ENCODE results near the gene SRRM3.
A peak's percentile ranks its signal among the peaks of the same experiment; 100 is the strongest.
"Not testable (repeated sequence)": the region's sequence is repeated elsewhere in the genome, so short reads cannot be mapped to it uniquely, and the experiment has no call there.

SRRM3 gene, protein sequence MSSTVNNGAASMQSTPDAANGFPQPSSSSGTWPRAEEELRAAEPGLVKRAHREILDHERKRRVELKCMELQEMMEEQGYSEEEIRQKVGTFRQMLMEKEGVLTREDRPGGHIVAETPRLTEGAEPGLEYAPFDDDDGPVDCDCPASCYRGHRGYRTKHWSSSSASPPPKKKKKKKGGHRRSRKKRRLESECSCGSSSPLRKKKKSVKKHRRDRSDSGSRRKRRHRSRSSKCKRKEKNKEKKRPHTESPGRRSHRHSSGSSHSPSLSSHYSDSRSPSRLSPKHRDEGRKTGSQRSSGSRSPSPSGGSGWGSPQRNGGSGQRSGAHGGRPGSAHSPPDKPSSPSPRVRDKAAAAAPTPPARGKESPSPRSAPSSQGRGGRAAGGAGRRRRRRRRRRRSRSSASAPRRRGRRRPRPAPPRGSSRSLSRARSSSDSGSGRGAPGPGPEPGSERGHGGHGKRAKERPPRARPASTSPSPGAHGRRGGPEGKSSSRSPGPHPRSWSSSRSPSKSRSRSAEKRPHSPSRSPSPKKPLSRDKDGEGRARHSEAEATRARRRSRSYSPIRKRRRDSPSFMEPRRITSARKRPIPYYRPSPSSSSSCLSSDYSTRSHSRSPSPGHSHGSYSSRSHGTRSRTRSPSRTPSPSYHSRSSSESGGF

GRCh38 chr7:76201732-76202665 is at the start of gene SRRM3:
Gene SRRM3 (plus strand): TSS chr7:76201896. CDS start chr7:76235067, 33,171 bp downstream.
- no peaks in the 10 kb centered on the region for H3K9me3 ChIP-seq (ENCODE audit: low read length)
- H3K4me3 ChIP-seq (ENCODE audit: low read length) = peak within 1 kb of the TSS; percentile 60
- no peak within 1 kb of the TSS for H2AFZ ChIP-seq (ENCODE audit: low read depth, low read length)
- no peaks in the 10 kb centered on the region for H3K27me3 ChIP-seq (ENCODE audit: insufficient read depth, low read length)
- H3K4me1 ChIP-seq (ENCODE audit: insufficient read depth, low read length) = peaks cover 8% of the 10 kb centered on the region
- no peaks in the 10 kb centered on the region for H3K36me3 ChIP-seq (ENCODE audit: insufficient read depth, low read length)

DNA sequence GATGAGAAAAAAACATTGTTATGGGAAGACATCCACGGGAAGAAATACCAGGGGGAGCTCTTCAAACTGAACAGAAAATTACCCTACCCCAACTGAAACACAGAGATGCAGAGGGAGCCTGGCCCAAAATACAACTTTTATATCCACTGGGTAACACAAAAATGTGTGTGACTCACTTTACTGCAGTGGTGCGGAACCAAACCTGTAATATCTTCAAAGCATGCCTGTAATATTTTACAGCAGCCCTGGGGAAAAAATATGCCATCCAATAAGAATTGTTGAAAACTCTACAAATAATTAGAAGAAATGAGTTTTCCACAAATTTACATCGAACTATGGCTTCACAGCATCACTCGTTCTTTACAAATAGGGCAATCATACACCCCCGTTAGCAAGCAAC is 49.8 kb upstream of the SRRM3 start:
- no peaks in the 10 kb centered on the region for H3K4me1 ChIP-seq (ENCODE audit: insufficient read depth, low read length)
- H3K27me3 ChIP-seq (ENCODE audit: insufficient read depth, low read length) = no peaks in the 10 kb centered on the region

GRCh38 chr7:76153571-76154230 is 48.0 kb upstream of the SRRM3 start:
- H3K9me3 ChIP-seq (ENCODE audit: low read length); H3K27me3 ChIP-seq (ENCODE audit: insufficient read depth, low read length); H2AFZ ChIP-seq (ENCODE audit: low read depth, low read length); H3K4me3 ChIP-seq (ENCODE audit: low read length); H3K4me1 ChIP-seq (ENCODE audit: insufficient read depth, low read length); H3K36me3 ChIP-seq (ENCODE audit: insufficient read depth, low read length): not testable (repeated sequence)

More for the DNA sequence above, 49.8 kb upstream of the SRRM3 start:
- no peak overlapping the region for H2AFZ ChIP-seq (ENCODE audit: low read depth, low read length)
- no peaks in the 10 kb centered on the region for H3K36me3 ChIP-seq (ENCODE audit: insufficient read depth, low read length)
- no peak overlapping the region for H3K4me3 ChIP-seq (ENCODE audit: low read length)
- H3K9me3 ChIP-seq (ENCODE audit: low read length) = no peaks in the 10 kb centered on the region

GRCh38 chr7:76155938-76156337 is 45.8 kb upstream of the SRRM3 start:
- no peak overlapping the region for H3K4me3 ChIP-seq (ENCODE audit: low read length)
- H2AFZ ChIP-seq (ENCODE audit: low read depth, low read length) = no peak overlapping the region
- no peaks in the 10 kb centered on the region for H3K4me1 ChIP-seq (ENCODE audit: insufficient read depth, low read length)
- H3K9me3 ChIP-seq (ENCODE audit: low read length) = no peaks in the 10 kb centered on the region
- no peaks in the 10 kb centered on the region for H3K27me3 ChIP-seq (ENCODE audit: insufficient read depth, low read length)
- no peaks in the 10 kb centered on the region for H3K36me3 ChIP-seq (ENCODE audit: insufficient read depth, low read length)

DNA sequence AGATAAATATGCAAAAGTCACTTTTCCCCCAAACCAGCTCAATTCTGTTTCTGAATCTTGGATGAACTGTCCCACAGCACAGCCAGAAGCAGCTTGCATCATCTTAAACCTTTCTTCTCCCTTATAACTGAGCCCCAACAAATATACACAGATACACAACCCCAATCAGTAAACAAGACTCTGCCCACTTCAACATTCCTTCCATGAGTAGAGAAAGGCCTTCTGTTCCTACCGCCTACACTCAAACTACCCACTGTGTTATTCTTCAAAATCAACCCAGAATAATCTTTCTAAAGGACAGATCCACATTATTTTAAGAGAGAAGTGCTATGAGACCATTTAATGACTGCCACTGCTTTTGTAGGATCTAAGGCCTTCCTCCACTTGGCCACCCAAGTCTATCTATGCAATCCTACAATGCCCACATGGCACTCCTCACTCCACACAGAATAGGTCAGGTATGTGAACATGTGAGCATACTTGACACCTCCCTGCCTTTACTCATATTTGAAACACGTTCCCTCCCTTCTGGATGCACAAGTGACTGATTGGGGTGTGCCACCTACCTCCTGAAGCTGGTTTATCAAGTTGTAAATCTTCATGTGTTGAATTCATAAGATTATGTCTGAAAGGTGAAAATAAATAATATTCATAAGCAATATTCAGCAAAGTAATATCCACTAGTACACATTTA is 44.6 kb upstream of the SRRM3 start:
- H3K36me3 ChIP-seq (ENCODE audit: insufficient read depth, low read length); H3K4me3 ChIP-seq (ENCODE audit: low read length); H2AFZ ChIP-seq (ENCODE audit: low read depth, low read length); H3K4me1 ChIP-seq (ENCODE audit: insufficient read depth, low read length); H3K9me3 ChIP-seq (ENCODE audit: low read length); H3K27me3 ChIP-seq (ENCODE audit: insufficient read depth, low read length): not testable (repeated sequence)

DNA sequence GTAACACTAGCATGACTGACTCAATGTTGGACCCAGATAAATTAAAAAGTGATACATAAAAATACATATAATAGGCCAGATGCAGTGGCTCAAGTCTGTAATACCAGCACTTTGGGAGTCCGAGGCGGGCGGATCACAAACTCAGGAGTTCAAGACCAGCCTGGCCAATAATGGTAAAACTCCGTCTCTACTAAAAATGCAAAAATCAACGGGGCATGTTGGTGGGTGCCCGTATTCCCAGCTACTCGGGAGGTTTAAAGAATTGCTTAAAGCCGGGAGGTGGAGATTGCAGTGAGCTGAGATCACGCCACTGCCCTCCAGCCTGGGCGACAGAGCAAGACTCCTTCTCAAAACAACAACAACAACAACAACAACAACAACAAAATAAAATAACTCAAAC is 43.3 kb upstream of the SRRM3 start:
- not testable (repeated sequence) for H3K4me3 ChIP-seq (ENCODE audit: low read length); H3K9me3 ChIP-seq (ENCODE audit: low read length); H3K4me1 ChIP-seq (ENCODE audit: insufficient read depth, low read length); H3K36me3 ChIP-seq (ENCODE audit: insufficient read depth, low read length); H3K27me3 ChIP-seq (ENCODE audit: insufficient read depth, low read length); H2AFZ ChIP-seq (ENCODE audit: low read depth, low read length)

DNA sequence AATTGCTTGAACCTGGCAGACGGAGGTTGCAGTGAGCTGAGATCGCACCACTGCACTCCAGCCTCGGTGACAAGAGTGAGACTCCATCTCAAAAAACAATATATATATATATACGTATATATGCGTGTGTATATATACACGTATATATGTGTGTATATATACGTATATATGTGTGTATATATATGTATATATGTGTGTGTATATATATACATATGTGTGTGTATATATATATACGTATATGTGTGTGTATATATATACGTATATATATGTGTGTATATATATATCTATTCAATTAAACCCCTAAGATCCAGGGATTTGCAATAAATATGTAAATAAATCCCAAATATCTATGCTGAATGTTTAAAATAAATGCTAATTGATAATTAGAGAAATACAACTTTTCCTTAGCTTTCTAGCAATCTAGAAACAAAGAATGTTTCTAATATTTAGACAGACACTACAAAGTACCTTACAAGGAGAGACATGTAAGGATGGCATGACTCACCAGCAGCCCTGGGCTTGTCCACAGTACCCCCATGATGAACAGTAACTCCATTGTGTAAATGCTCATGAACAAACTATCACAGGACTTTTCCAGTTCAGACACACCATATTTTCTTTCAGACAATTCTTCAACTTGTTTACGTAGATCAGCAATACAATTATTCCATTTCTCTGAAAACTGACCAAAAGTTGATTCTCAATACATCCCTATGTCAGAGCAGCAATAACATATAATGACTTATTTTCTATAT is 39.1 kb upstream of the SRRM3 start:
- not testable (repeated sequence) for H3K4me1 ChIP-seq (ENCODE audit: insufficient read depth, low read length); H3K4me3 ChIP-seq (ENCODE audit: low read length)

DNA sequence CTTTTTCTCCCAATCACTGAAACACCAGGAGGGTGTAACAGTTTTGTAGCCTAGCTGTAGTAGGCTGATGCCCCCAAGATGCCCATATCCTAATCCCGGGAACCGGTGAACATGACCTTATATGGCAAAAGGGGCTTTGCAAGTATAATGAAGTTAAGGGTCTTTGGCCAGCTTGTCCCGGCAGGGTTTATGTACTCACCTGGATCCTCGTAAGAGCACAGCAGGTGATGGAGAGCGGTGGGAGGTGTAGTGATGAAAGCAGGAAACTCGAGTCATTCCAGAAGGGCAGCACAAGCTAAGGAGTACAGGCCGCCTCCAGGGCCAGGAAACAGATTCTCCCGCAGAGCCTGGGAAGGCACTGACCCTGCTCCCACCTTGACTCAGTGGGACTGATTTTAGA is 37.9 kb upstream of the SRRM3 start:
- not testable (repeated sequence) for H3K9me3 ChIP-seq (ENCODE audit: low read length); H3K4me3 ChIP-seq (ENCODE audit: low read length); H3K27me3 ChIP-seq (ENCODE audit: insufficient read depth, low read length)

More for the DNA sequence above, 39.1 kb upstream of the SRRM3 start:
- H3K27me3 ChIP-seq (ENCODE audit: insufficient read depth, low read length); H3K9me3 ChIP-seq (ENCODE audit: low read length); H3K36me3 ChIP-seq (ENCODE audit: insufficient read depth, low read length); H2AFZ ChIP-seq (ENCODE audit: low read depth, low read length): not testable (repeated sequence)

GRCh38 chr7:76165106-76165972 is 36.4 kb upstream of the SRRM3 start:
- Histone ChIP-seq H3K36me3 (ENCODE audit: insufficient read depth, low read length) (no peaks in the 10 kb centered on the region), H2AFZ (ENCODE audit: low read depth, low read length) (no peak overlapping the region), H3K9me3 (ENCODE audit: low read length) (no peaks in the 10 kb centered on the region)

More for the DNA sequence above, 37.9 kb upstream of the SRRM3 start:
- not testable (repeated sequence) for H2AFZ ChIP-seq (ENCODE audit: low read depth, low read length); H3K4me1 ChIP-seq (ENCODE audit: insufficient read depth, low read length); H3K36me3 ChIP-seq (ENCODE audit: insufficient read depth, low read length)

GRCh38 chr7:76165973-76166403 is 35.7 kb upstream of the SRRM3 start:
- Histone ChIP-seq H3K27me3 (ENCODE audit: insufficient read depth, low read length) (no peaks in the 10 kb centered on the region), H3K4me1 (ENCODE audit: insufficient read depth, low read length) (no peaks in the 10 kb centered on the region), H3K9me3 (ENCODE audit: low read length) (no peaks in the 10 kb centered on the region), H3K4me3 (ENCODE audit: low read length) (peak overlapping the region; percentile 67), H3K36me3 (ENCODE audit: insufficient read depth, low read length) (no peaks in the 10 kb centered on the region), H2AFZ (ENCODE audit: low read depth, low read length) (peak overlapping the region; percentile 65)

More at GRCh38 chr7:76165106-76165972, 36.4 kb upstream of the SRRM3 start:
- no peak overlapping the region for H3K4me3 ChIP-seq (ENCODE audit: low read length)
- H3K4me1 ChIP-seq (ENCODE audit: insufficient read depth, low read length) = no peaks in the 10 kb centered on the region
- no peaks in the 10 kb centered on the region for H3K27me3 ChIP-seq (ENCODE audit: insufficient read depth, low read length)

Measured in neuron (in vitro differentiated cells).